Choroid plexus epithelial cell (primary cell): ENCODE results near the gene GMCL1.
"Not testable (repeated sequence)": the region's sequence is repeated elsewhere in the genome, so short reads cannot be mapped to it uniquely, and the experiment has no call there.

Source experiments
- DNase-seq: peaks from one replicate; pipeline ENCODE4 v3.0.0-alpha.2; 2010; ENCODE audit warnings: low read depth
- H3K4me3 ChIP-seq: 2 replicates; pipeline ENCODE4 v1.5.1; 2011; ENCODE audit warnings: low read depth, mild to moderate bottlenecking, control low read depth, low read length, moderate library complexity
- CTCF ChIP-seq: conservative IDR thresholded peaks from 2 replicates; pipeline ENCODE4 v1.5.1; 2011; ENCODE audit warnings: low read depth, mild to moderate bottlenecking, control low read depth, inconsistent platforms, low read length, moderate library complexity

Gene GMCL1

GRCh38 chr2:69893684-69894551 is 64.5 kb downstream of the GMCL1 start, which contains the start of gene SNRNP27:
SNRNP27 (plus strand) TSS chr2:69893956; CDS start chr2:69893985, 29 bp downstream.
- TF ChIP-seq CTCF: no peak
- DNase-seq: peak; percentile 85
- H3K4me3 ChIP-seq: peak within 1 kb of the TSS; percentile 73

- H3K4me3 ChIP-seq: peak overlapping the region; percentile 73
- DNase-seq: not testable (repeated sequence)
Observed at GRCh38 chr2:69894737-69895136, 65.3 kb downstream of the GMCL1 start.

- no peak for DNase-seq
Observed at GRCh38 chr2:69902213-69902922, 72.9 kb downstream of the GMCL1 start.

GRCh38 chr2:69907216-69907615 is 77.8 kb downstream of the GMCL1 start:
- no peak overlapping the region for H3K4me3 ChIP-seq
- no peak for TF ChIP-seq CTCF
- no peak for DNase-seq

More at GRCh38 chr2:69902213-69902922, 72.9 kb downstream of the GMCL1 start:
- H3K4me3 ChIP-seq: no peak overlapping the region
- no peak for TF ChIP-seq CTCF

GRCh38 chr2:69911985-69912563 is 82.6 kb downstream of the GMCL1 start:
- no peak overlapping the region for H3K4me3 ChIP-seq
- TF ChIP-seq CTCF: peak; percentile 49
- DNase-seq: peak; percentile 72

GRCh38 chr2:69914164-69914949 is 84.9 kb downstream of the GMCL1 start:
- peak overlapping the region; percentile 80 for H3K4me3 ChIP-seq
- TF ChIP-seq CTCF: peak; percentile 19
- peak; percentile 100 for DNase-seq
